ENCODE data around the gene PTPRG. TPM values are rescaled to one million over a fixed set of nuclear protein-coding genes. Genes with fewer than 3 reads are reported as not detected.

The PTPRG gene
- total RNA-seq, 1 donor from 2014 or later = 77.2 TPM

- Mint-ChIP-seq H3K4me3 (no peak overlapping the region), H3K27ac (no peak overlapping the region), H3K27me3 (no peaks in the 10 kb centered on the region), H3K4me1 (ENCODE audit: unreplicated experiment) (peaks cover 16% of the 10 kb centered on the region), H3K36me3 (peaks cover 15% of the 10 kb centered on the region), H3K9me3 (no peaks in the 10 kb centered on the region)
- TF ChIP-seq CTCF (conservative IDR thresholded peaks at IDR 0.05) = no peak
- DNase-seq (ENCODE audit: extremely low spot score, unreplicated experiment) = no peak
Measured at GRCh38 chr3:61606196-61606595, 44.8 kb downstream of the PTPRG start.

GRCh38 chr3:61608072-61608471 is 46.7 kb downstream of the PTPRG start:
- peaks cover 25% of the 10 kb centered on the region for H3K4me1 Mint-ChIP-seq (ENCODE audit: unreplicated experiment)
- H3K4me3 Mint-ChIP-seq = no peak overlapping the region
- H3K27me3 Mint-ChIP-seq = no peaks in the 10 kb centered on the region
- no peak for TF ChIP-seq CTCF (conservative IDR thresholded peaks at IDR 0.05)
- H3K9me3 Mint-ChIP-seq = no peaks in the 10 kb centered on the region
- H3K36me3 Mint-ChIP-seq = peaks cover 14% of the 10 kb centered on the region
- no peak for DNase-seq (ENCODE audit: extremely low spot score, unreplicated experiment)
- H3K27ac Mint-ChIP-seq = no peak overlapping the region

GRCh38 chr3:61608711-61609110 is 47.3 kb downstream of the PTPRG start:
- no peak for DNase-seq (ENCODE audit: extremely low spot score, unreplicated experiment)
- peaks cover 11% of the 10 kb centered on the region for H3K36me3 Mint-ChIP-seq
- no peak overlapping the region for H3K27ac Mint-ChIP-seq
- no peaks in the 10 kb centered on the region for H3K9me3 Mint-ChIP-seq
- H3K4me1 Mint-ChIP-seq (ENCODE audit: unreplicated experiment) = peaks cover 29% of the 10 kb centered on the region
- no peak overlapping the region for H3K4me3 Mint-ChIP-seq
- no peaks in the 10 kb centered on the region for H3K27me3 Mint-ChIP-seq
- TF ChIP-seq CTCF (conservative IDR thresholded peaks at IDR 0.05) = no peak

- DNase-seq (ENCODE audit: extremely low spot score, unreplicated experiment) = no peak
- H3K9me3 Mint-ChIP-seq = no peaks in the 10 kb centered on the region
- peaks cover 29% of the 10 kb centered on the region for H3K4me1 Mint-ChIP-seq (ENCODE audit: unreplicated experiment)
- H3K4me3 Mint-ChIP-seq = no peak overlapping the region
- TF ChIP-seq CTCF (conservative IDR thresholded peaks at IDR 0.05) = no peak
- H3K36me3 Mint-ChIP-seq = peaks cover 9% of the 10 kb centered on the region
- H3K27ac Mint-ChIP-seq = no peak overlapping the region
- no peaks in the 10 kb centered on the region for H3K27me3 Mint-ChIP-seq
Measured at GRCh38 chr3:61610316-61610715, 48.9 kb downstream of the PTPRG start.

GRCh38 chr3:61612211-61613194 is 51.1 kb downstream of the PTPRG start:
- Mint-ChIP-seq H3K4me3 (no peak overlapping the region), H3K9me3 (no peaks in the 10 kb centered on the region), H3K27ac (no peak overlapping the region), H3K27me3 (no peaks in the 10 kb centered on the region), H3K36me3 (peaks cover 20% of the 10 kb centered on the region), H3K4me1 (ENCODE audit: unreplicated experiment) (peaks cover 33% of the 10 kb centered on the region)
- DNase-seq (ENCODE audit: extremely low spot score, unreplicated experiment) = no peak
- TF ChIP-seq CTCF (conservative IDR thresholded peaks at IDR 0.05) = no peak

Measured in type B pancreatic cell (in vitro differentiated cells).